GM20000 (cell line): ENCODE data around the gene LTBP4.

Experiments
- DNase-seq: peaks from one replicate; pipeline ENCODE4 v3.0.0; 2012; ENCODE audit warnings: low spot score
- TF ChIP-seq, protein P1 (sequence below): IDR thresholded peaks from 2 replicates; pipeline ENCODE4 v1.5.1; 2012; ENCODE audit warnings: mild to moderate bottlenecking, control low read depth; ENCODE audit errors: extremely low read depth, missing control alignments

Gene LTBP4

GRCh38 chr19:40627486-40628279 lies 26.5 kb downstream of the LTBP4 start:
- TF ChIP-seq, protein P1, sequence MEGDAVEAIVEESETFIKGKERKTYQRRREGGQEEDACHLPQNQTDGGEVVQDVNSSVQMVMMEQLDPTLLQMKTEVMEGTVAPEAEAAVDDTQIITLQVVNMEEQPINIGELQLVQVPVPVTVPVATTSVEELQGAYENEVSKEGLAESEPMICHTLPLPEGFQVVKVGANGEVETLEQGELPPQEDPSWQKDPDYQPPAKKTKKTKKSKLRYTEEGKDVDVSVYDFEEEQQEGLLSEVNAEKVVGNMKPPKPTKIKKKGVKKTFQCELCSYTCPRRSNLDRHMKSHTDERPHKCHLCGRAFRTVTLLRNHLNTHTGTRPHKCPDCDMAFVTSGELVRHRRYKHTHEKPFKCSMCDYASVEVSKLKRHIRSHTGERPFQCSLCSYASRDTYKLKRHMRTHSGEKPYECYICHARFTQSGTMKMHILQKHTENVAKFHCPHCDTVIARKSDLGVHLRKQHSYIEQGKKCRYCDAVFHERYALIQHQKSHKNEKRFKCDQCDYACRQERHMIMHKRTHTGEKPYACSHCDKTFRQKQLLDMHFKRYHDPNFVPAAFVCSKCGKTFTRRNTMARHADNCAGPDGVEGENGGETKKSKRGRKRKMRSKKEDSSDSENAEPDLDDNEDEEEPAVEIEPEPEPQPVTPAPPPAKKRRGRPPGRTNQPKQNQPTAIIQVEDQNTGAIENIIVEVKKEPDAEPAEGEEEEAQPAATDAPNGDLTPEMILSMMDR: no peak
- no peak for DNase-seq

- no peak for DNase-seq
Observed at GRCh38 chr19:40629346-40629745, 28.2 kb downstream of the LTBP4 start.

GRCh38 chr19:40630571-40631160 lies 29.5 kb downstream of the LTBP4 start:
- TF ChIP-seq, protein P1: no peak

More at GRCh38 chr19:40629346-40629745, 28.2 kb downstream of the LTBP4 start:
- TF ChIP-seq, protein P1: no peak

DNA sequence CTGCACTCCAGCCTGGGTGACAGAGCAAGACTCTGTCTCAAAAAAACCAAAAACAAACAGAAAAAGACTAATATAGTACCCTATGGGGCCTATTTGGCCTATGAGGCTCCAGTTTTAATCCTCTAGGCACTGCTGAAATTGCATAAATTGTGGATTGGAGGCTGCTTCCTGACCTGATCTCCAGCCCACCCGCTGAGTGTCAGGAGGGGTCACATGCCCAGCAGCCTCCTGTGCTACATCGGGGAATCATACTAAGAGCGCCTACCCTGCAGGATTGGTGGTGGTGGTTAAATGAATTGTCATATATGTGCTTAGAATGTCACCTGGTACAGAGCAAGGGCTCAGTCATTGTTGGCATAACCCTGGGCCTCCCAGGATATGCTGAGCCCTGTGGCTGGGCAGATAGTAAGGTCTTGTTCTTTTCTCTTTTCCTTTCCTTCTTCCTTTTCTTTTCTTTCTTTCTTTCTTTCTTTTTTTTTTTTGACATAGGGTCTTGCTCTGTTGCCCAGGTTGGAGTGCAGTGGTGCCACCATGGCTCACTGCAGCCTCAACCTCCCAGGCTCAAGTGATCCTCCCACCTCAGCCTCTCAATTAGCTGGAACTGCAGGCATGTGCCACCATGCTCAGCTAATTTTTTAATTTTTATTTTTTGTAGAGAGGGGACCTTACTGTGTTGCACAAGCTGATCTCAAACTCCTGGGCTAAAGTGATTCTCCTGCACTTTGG lies 31.3 kb downstream of the LTBP4 start:
- DNase-seq: no peak
- TF ChIP-seq, protein P1: no peak

More at GRCh38 chr19:40630571-40631160, 29.5 kb downstream of the LTBP4 start:
- DNase-seq: no peak

DNA sequence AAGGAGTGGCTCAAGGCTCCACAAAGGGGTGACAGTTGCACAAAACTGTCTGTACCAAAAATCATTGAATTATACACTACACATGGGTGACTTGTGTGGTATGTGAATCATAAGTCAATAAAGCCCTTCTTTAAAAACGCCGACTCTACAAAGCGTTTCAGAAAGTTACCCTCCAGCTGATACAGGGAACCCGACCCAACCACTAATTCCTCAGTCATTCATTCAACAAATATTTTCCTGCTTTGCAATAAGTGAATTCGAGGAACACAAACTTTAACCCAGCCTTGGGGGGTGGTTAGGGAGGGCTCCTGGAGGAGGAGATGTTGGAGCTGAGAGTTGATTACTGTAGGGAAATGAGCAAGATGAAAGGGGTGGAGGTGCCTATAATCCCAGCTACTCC lies 32.0 kb downstream of the LTBP4 start:
- peak; percentile 21 for DNase-seq
- TF ChIP-seq, protein P1: no peak

- TF ChIP-seq, protein P1: no peak
- no peak for DNase-seq
Observed at GRCh38 chr19:40638327-40638726, 37.2 kb downstream of the LTBP4 start.

DNA sequence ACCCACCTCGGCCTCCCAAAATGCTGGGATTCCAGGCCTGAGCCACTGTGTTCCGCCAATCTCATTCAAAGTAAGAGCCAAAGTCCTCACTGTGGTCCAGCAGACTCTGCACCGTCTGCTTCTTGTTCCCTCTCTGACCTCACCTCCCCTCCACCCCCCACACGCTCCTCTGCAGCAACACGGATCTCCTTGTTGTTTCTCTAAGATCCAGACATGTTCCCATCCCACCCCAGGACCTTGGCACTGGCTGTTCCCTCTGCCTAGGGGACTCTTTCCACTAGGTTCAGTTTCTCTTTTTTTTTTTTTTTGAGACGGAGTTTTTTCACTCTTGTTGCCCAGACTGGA lies 38.4 kb downstream of the LTBP4 start:
- TF ChIP-seq, protein P1: no peak
- peak; percentile 10 for DNase-seq
